HUES6 (cell line): ENCODE data around the gene ZNF41.
"Not testable (repeated sequence)": the region's sequence is repeated elsewhere in the genome, so short reads cannot be mapped to it uniquely, and the experiment has no call there.

Experiments used
- H3K27ac ChIP-seq: 2 replicates; pipeline ENCODE4 v1.7.0; 2013; ENCODE audit warnings: low read depth, mild to moderate bottlenecking, low read length, inconsistent platforms
- H3K27me3 ChIP-seq: 2 replicates; pipeline ENCODE4 v1.6.1; 2013; ENCODE audit warnings: low read length; ENCODE audit not compliant: control insufficient read depth, insufficient read depth
- H3K36me3 ChIP-seq: 2 replicates; pipeline ENCODE4 v1.6.1; 2013; ENCODE audit warnings: low read length; ENCODE audit not compliant: control insufficient read depth, insufficient read depth
- H3K4me1 ChIP-seq: 2 replicates; pipeline ENCODE4 v1.6.1; 2013; ENCODE audit warnings: low read length; ENCODE audit not compliant: control insufficient read depth, insufficient read depth
- H3K4me3 ChIP-seq: 2 replicates; pipeline ENCODE4 v1.5.1; 2013; ENCODE audit warnings: low read depth, low read length
- H3K9ac ChIP-seq: one replicate; pipeline ENCODE4 v1.6.1; 2013; ENCODE audit warnings: mild to moderate bottlenecking, low read length
- H3K9me3 ChIP-seq: 2 replicates; pipeline ENCODE4 v1.6.1; 2013; ENCODE audit warnings: low read depth, low read length; ENCODE audit not compliant: control insufficient read depth, insufficient read depth

The ZNF41 gene

GRCh38 chrX:47482512-47483305 is at the start of gene ZNF41:
ZNF41 (minus strand) TSS chrX:47483222; CDS start chrX:47467481, 15,741 bp downstream.
- Histone ChIP-seq H3K27ac (peak within 1 kb of the TSS; percentile 83), H3K4me1 (peaks cover 9% of the 10 kb centered on the region; the same call in 1 of the 2 replicates), H3K4me3 (peak within 1 kb of the TSS; percentile 62), H3K36me3 (no peaks in the 10 kb centered on the region), H3K27me3 (no peaks in the 10 kb centered on the region), H3K9me3 (peaks cover 3% of the 10 kb centered on the region; the same call in 1 of the 2 replicates), H3K9ac (peak within 1 kb of the TSS; percentile 89)

GRCh38 chrX:47530049-47530448 is 47.0 kb upstream of the ZNF41 start:
- Histone ChIP-seq H3K27me3 (no peaks in the 10 kb centered on the region), H3K36me3 (no peaks in the 10 kb centered on the region), H3K9me3 (peaks cover 14% of the 10 kb centered on the region; the same call in 1 of the 2 replicates), H3K9ac (no peak overlapping the region), H3K4me1 (no peaks in the 10 kb centered on the region), H3K27ac (no peak overlapping the region), H3K4me3 (no peak overlapping the region)

GRCh38 chrX:47529548-47529947 is 46.5 kb upstream of the ZNF41 start:
- Histone ChIP-seq H3K27ac (no peak overlapping the region), H3K9me3 (peaks cover 14% of the 10 kb centered on the region; the same call in 1 of the 2 replicates), H3K27me3 (no peaks in the 10 kb centered on the region), H3K36me3 (no peaks in the 10 kb centered on the region), H3K4me3 (no peak overlapping the region), H3K9ac (no peak overlapping the region), H3K4me1 (no peaks in the 10 kb centered on the region)

- 0 out of 2 replicates have a peak, but pooled peaks cover 2% of the 10 kb centered on the region for H3K4me1 ChIP-seq
- H3K4me3 ChIP-seq = peak overlapping the region; percentile 74
- no peaks in the 10 kb centered on the region for H3K36me3 ChIP-seq
- H3K9me3 ChIP-seq = peaks cover 18% of the 10 kb centered on the region
- peak overlapping the region; percentile 55 for H3K9ac ChIP-seq
- no peaks in the 10 kb centered on the region; the same call in 1 of the 2 replicates for H3K27me3 ChIP-seq
- no peak overlapping the region for H3K27ac ChIP-seq
These were observed 40.7 kb upstream of the ZNF41 start for GRCh38 chrX:47523713-47524166.

- Histone ChIP-seq H3K36me3 (no peaks in the 10 kb centered on the region), H3K27me3 (no peaks in the 10 kb centered on the region; the same call in 1 of the 2 replicates), H3K9ac (no peak overlapping the region), H3K4me3 (peak overlapping the region; percentile 74), H3K27ac (no peak overlapping the region), H3K9me3 (peaks cover 18% of the 10 kb centered on the region), H3K4me1 (peaks cover 5% of the 10 kb centered on the region; the same call in 1 of the 2 replicates)
These were observed 40.3 kb upstream of the ZNF41 start for GRCh38 chrX:47523297-47523696.

- Histone ChIP-seq H3K4me1 (peaks cover 8% of the 10 kb centered on the region; the same call in 1 of the 2 replicates), H3K27ac (no peak overlapping the region; the same call in 1 of the 2 replicates), H3K4me3 (no peak overlapping the region), H3K27me3 (no peaks in the 10 kb centered on the region; the same call in 1 of the 2 replicates), H3K9ac (no peak overlapping the region), H3K9me3 (peaks cover 12% of the 10 kb centered on the region), H3K36me3 (no peaks in the 10 kb centered on the region)
These were observed 35.1 kb upstream of the ZNF41 start for GRCh38 chrX:47518144-47518543.

- Histone ChIP-seq H3K9ac (no peak overlapping the region), H3K27ac (no peak overlapping the region)
These were observed 33.1 kb upstream of the ZNF41 start for GRCh38 chrX:47515941-47516665.

GRCh38 chrX:47514533-47515235 is 31.7 kb upstream of the ZNF41 start:
- H3K27ac ChIP-seq = no peak overlapping the region
- H3K36me3 ChIP-seq = no peaks in the 10 kb centered on the region
- H3K9me3 ChIP-seq = peaks cover 3% of the 10 kb centered on the region; the same call in 1 of the 2 replicates
- no peak overlapping the region for H3K9ac ChIP-seq
- no peaks in the 10 kb centered on the region for H3K27me3 ChIP-seq
- no peak overlapping the region for H3K4me3 ChIP-seq
- peaks cover 6% of the 10 kb centered on the region; the same call in 1 of the 2 replicates for H3K4me1 ChIP-seq

More at GRCh38 chrX:47515941-47516665, 33.1 kb upstream of the ZNF41 start:
- H3K4me1 ChIP-seq = peaks cover 6% of the 10 kb centered on the region; the same call in 1 of the 2 replicates
- H3K36me3 ChIP-seq = no peaks in the 10 kb centered on the region
- H3K9me3 ChIP-seq = peaks cover 3% of the 10 kb centered on the region; the same call in 1 of the 2 replicates
- H3K4me3 ChIP-seq = no peak overlapping the region
- no peaks in the 10 kb centered on the region for H3K27me3 ChIP-seq

GRCh38 chrX:47513034-47513965 is 30.3 kb upstream of the ZNF41 start:
- not testable (repeated sequence) for H3K27ac ChIP-seq, H3K36me3 ChIP-seq, H3K4me1 ChIP-seq, H3K27me3 ChIP-seq, H3K9ac ChIP-seq, H3K9me3 ChIP-seq
- peak overlapping the region; percentile 48 for H3K4me3 ChIP-seq

- not testable (repeated sequence) for H3K9me3 ChIP-seq, H3K36me3 ChIP-seq, H3K27ac ChIP-seq, H3K27me3 ChIP-seq, H3K9ac ChIP-seq, H3K4me1 ChIP-seq
- peak overlapping the region; percentile 43 for H3K4me3 ChIP-seq
These were observed 29.4 kb upstream of the ZNF41 start for GRCh38 chrX:47512383-47512782.
